GM18519 (cell line): ENCODE results near the gene ZNF43.
"Not testable (repeated sequence)": the region's sequence is repeated elsewhere in the genome, so short reads cannot be mapped to it uniquely, and the experiment has no call there.

ENCODE experiments used
- ATAC-seq: cut with Tn5 transposase; IDR thresholded peaks from one replicate; pipeline ENCODE4 v1.9.1; 2021; ENCODE audit warnings: mild to moderate bottlenecking, moderate library complexity; ENCODE audit not compliant: unreplicated experiment, low FRiP score

Gene ZNF43

DNA sequence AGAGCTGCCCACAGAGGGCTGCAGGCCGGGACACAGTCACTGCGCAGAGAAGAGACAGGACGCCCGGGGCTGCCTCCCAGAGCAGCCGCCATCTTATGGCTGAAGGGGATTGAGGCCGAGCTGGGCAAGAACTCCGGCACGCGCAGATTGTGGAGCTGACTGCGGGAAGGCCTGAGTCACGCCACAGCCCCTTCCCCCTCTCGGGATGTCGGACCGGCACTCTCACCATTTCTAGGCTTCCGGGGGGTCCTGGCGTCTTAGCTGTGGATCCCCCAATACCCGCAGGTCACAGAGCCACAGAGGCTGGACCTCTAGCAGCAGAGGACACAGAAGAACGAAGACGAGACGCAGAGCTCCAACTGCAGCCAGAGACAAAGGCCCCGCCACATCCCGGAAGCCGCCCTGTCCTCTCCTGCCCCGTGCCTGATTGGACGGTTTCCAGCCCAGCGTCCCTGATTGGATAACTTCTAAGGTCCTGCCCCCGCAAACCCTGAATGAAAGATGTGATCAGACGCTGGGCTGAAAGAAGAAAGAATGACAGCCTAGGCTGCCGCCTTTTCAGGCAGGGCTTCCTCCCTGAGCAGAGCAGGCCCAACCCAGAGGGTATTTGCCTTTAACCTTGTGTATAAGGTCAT, at the start of gene ZNF43:
ZNF43 (minus strand) TSS at position 373 of the 635 bp plus-strand sequence; CDS start at position 229, 144 bp downstream.
- ATAC-seq, result peak; percentile 87

DNA sequence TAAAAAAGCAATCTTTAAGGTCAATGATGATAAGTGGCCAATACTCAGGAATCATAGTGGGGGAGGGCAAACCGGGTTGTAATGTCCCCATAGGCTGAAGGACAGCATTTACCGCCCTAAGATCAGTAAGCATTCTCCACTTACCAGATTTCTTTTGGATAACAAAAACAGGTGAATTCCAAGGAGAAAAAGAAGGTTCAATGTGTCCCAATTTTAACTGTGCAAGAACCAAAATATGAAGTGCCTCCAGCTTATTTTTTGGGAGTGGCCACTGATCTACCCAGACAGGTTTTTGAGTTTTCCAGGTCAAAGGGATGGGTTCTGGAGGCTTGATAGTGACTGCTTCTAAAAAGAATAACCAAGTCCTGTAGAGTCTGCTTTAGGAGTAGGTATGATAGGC, 49.5 kb upstream of the ZNF43 start:
- ATAC-seq, result not testable (repeated sequence)

DNA sequence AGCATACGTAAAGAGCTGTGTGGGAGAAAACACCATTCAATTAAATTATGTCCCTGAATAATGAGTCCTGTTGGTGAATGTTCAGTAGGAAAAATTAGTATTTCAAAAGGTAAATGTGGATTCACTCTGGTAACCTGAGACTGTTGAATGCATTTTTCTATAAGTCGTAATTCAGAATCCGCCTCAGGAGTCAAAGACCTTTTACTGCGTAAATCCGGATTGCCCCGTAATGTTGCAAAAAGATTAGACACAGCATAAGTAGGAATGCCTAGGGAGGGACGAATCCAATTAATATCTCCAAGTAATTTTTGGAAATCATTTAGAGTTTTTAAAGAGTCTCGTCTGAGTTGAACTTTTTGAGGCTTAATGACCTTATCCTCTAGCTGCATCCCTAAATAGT, 48.8 kb upstream of the ZNF43 start:
- not testable (repeated sequence) for ATAC-seq

DNA sequence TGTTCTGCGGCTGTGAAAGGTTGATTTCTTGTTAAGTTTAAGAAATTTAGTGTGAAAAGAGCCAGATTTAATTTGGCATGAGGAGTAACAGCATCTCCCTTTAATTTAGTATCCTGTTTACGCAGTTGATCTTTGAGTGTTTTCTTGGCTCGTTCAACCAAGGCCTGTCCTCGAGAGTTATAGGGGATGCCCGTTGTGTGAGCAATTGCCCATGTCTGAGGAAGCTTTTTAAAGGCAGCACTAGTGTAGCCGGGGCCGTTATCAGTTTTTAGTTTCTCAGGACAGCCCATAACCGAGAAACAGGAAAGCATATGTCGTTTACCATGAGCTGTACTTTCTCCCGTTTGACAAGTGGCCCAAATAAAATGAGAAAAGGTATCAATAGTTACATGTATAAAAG, 47.5 kb upstream of the ZNF43 start:
- no peak for ATAC-seq

DNA sequence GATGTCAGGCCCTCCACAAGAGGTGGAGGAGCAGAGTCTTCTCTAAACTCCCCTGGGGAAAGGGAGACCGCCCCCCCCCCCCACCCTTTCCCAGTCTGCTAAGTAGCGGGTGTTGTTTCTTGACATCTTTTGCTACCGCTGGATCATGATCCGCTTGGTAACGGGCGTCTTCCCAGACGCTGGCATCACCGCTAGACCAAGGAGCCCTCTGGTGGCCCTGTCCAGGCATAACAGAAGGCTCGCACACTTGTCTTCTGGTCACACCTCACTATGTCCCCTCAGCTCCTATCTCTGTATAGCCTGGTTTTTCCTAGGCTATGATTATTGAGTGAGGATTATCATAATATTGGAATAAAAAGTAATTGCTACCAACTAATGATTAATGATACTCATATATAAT, 44.8 kb upstream of the ZNF43 start:
- not testable (repeated sequence) for ATAC-seq

DNA sequence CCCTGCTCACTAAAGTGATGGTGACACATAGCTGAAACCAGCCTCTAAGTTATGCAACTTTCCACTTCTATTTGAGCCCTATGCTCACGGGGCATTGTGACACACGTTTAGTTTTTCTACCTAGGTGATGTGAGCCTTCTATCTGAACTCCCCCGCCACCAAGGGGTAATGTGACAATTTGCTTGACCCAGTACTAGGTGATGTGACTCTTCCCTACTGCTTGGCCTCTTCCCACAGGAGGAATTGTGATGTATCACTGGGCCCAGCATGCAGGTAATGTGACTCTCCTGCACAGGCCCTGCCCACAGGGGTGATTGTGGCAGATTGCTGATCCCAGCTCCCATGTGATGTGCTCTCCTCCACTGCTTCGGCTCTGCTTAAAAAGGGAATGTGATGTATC, 42.7 kb upstream of the ZNF43 start:
- no peak for ATAC-seq

DNA sequence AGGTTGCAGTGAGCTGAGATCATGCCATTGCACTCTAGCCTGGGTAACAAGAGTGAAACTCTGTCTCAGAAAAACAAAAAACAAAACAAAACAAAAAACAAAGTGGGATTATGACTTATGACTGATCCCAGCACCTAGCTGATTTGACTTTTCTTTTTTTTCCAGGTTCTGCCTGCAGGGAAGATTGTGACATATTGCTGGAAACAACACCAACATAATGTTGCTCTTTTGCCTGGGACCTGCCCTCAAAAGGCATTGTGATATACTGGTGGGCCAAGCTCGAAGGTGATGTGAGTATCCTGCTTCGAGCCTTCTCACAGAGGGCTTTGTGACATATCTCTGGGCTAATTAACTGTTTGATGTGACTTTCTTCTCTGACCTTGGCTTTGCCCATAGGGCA, 42.0 kb upstream of the ZNF43 start:
- no peak for ATAC-seq

DNA sequence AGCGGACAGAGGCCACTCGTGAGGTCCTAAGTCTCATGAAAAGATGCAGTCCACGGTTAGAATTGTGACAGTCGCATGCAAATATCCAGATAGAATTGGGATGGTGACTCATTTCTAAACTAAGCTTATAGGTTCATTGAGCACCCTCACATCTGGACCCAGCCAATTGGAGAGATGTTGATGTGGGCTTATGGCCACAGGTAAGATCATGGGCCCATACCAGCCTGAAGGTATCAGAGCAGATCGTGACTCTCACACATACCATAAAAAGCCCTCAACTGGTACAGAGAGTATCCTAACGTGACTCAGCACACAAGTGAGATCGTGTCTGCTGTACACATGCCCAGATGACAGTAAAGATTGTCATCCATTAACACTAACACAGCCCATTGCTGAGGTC, 40.6 kb upstream of the ZNF43 start:
- ATAC-seq, result not testable (repeated sequence)

DNA sequence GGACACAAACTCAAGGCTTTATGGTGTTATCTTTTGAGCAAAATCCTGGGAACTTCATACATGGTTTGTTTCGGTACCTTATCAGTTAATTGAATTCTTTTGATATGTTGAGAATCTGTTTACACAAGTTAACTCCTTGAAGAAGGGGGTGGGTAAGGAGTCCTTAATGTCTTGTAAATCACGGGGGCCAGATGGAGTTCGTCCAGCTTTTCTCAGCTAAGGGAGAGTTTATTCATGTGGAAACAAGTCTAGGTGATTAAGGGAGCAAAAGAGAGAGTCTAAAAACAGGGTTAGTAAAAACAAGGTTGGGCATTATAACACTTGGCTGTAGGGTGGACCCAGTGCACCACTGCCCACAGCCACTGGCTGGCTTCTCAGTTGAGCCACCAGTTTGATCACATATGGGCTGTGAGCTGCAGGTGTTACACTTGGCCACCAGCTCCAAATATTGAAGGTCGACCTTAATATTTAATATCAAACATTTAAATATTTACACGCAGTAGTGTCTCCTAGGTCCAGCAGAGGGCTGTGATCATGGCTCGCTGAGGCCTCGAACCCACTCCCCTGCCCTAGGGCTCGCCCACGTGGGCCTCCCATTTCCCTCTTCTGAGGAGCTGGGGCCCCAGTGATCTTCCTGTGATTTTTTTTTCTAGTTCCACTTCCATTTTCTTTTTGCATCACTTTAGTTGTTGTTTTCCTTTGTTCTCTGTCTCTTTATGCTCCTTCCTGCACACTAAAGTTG, 21.0 kb upstream of the ZNF43 start:
- ATAC-seq, result no peak

DNA sequence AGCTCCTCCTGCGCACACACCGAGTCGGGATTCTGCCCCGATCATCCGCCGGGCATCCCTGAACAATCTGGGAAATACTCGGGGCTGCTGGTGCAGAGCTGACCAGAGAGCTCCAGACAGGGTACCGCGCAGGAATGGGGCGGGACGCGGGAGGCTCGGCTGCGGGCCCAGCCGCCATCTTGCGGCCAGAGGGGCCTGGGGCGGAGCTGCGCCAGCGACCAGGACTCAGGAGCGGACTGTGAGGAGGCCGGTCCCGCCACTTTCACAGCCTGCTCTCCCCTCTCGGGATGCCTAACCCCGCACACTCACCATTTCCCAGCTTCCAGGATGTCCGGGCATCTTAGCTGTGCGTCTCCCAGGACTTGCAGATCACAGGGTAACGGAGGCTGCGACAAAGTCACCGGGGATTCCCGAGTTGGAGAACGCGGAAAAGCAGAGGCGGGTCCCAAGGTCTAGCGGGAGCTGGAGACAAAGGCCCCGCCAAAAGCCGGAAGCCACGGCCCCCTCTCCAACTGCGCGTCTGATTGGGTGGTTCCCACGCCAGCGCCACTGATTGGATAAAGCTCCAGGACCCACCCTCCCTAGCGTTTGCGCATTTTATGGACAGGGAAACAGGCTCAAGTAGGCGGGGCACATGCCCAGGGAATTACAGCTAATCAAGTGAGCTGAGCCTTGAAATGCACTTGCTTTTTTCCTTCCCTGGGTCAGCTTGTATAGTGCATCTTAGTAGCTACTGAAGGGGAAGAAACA, 15.8 kb upstream of the ZNF43 start:
- peak; percentile 91 for ATAC-seq

DNA sequence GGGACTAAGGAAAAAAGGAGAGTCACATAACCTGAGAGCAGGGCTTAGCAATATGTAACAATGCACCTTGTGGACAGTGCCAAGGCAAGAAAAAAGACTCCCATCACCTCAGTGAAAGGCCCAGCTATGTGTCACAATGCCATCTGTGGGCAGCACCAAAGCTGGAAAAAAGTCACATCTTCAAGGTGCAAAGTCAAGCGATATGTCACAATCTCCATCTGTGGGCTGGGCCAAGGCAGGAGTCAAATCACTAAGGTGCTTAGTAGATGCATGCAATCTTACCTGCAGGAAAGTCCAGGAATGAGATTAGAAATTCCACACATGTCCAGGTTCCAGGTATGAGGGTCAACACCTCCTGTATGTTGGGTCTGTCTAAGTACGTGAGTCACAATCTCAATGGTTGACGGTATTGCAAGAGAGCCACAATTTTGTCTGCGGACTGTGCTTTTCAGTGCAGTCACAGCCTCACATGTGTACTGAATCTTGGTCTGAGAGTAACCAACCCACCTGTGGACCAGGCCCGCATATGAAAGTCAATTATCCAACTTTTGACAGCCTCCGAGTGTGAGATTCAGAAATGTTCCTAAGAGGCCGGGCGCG, 14.8 kb upstream of the ZNF43 start:
- no peak for ATAC-seq

DNA sequence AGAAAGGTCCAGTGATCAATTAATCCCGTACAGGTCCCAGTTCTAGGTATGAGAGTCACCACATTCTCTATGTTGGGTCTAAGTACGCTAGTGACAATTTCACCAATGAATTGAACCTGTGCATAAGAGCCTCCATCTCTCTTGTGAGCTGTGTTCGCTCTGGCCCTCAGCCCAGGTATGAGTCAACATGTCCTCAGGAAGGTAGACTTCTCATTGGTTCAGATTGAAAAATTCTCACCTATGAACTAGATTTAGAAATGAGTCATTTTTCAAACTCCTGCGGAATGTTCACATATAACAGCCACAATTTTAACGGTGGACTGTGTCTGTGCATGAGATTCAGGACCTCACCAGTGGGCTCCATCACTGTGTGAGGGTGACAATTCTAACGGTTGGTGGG, 12.7 kb upstream of the ZNF43 start:
- ATAC-seq, result no peak

DNA sequence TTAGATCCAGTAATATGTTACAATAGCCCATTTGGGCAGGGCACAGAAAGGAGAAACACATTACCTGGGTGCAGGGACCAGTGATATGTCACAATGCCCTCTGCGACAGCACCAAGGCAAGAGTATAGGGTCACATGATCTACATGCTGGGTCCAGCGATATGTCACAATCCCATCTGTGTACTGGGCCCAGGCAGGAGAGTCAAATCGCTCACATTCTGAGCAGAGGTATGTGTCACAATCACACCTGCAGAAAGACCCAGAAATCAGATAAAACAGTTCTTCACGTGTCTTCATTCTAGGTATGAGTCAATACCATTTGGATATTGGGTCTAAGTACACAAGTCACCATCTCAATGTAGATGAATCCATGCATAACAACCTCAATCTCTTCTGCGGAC, 7.1 kb upstream of the ZNF43 start:
- no peak for ATAC-seq

DNA sequence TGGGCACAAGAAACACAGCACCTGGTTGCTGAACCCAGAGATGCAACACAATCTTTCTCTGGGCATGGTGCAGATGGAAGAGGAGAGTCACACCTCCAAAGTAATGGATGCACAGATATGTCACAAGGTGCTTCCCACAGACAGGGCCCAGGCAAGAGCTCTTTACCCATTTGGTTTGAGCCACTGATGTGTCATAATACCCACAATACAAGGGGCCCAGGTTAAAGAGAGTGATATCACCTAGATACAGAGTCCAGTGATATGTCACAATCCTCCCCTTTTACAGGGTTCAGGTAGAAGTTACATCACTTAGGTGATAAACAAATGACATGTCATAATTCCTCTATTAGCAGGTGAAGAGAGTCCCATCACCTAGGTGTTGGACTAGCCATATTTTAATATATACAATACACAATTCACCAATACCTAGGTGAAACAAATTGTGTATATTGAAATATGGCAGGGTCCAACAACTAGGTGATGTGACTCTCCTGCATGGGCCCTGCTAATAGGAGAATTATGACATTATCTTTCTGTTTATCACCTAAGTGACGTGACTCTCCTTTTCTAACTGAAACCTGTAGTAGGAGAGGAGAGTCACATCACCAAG, 5.6 kb upstream of the ZNF43 start:
- ATAC-seq, result no peak

DNA sequence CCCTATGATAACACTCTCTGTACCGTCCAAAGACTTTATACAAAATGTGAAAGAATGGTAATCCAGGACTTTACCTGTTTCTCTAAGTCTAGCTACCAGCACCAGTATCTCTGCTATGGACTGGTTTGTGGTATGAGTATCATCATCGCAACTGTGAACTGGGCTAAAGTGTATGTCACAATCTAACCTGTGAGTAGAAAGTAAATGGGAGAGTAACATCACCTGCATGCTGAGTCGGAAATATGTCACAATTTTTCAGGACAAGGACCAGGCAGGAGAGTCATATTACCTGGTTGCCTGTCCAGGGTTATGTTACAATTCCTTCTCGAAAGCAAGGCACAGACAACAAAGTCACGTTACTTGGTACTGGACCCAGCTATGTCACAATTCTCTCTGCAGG, 5.1 kb upstream of the ZNF43 start:
- ATAC-seq, result no peak

DNA sequence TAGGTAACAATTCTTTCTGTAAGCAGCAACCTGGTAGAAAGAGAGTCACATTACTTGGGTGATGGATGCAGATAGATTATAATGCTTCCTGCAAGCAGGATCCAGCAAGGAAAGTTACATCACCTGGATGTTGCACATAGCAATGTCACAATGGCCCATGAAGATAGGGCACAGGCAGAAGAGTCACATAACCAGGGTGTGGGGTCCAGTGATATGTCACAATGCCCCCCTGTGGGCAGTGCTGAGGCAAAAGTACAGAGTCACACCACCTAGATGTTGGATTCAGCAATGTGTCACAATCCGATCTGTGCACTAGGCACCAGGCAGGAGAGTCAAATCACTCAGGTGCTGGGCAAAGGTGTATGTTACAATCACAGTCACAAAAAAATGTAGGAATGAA, 4.0 kb upstream of the ZNF43 start:
- no peak for ATAC-seq

DNA sequence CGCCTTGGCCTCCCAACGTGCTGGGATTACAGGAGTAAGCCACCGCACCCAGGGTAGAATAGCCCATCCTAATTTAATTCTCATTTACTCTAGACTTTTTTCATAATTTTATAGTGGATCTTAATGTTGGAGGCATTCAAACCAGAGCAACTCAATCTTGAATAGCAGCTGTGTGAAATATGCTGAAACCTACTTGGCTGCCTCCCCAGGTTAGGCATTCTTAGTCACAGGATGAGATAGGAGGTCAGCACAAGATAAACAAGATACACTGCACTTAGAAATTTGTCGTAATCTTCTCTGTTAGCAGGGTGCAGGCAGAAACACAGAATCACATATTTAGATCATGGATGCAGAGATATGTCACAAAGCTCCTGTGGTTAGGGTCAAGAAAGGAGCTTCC, 2.7 kb upstream of the ZNF43 start:
- ATAC-seq, result no peak

DNA sequence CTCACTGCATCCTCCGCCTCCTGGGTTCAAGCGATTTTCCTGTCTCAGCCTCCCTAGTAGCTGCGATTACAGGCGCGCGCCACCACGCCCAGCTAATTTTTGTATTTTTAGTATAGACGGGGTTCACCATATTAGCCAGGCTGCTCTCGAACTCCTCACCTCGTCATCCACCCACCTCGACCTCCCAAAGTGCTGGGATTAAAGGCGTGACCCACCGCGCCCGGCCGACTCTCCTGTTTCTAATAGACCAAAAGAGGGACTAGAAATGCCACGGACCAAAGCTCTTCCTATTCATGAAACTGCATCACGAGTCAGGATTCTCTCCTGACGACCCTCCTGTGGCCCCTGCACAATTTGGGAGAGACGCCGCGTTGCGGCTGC, 563 bp downstream of the ZNF43 start:
- no peak for ATAC-seq

DNA sequence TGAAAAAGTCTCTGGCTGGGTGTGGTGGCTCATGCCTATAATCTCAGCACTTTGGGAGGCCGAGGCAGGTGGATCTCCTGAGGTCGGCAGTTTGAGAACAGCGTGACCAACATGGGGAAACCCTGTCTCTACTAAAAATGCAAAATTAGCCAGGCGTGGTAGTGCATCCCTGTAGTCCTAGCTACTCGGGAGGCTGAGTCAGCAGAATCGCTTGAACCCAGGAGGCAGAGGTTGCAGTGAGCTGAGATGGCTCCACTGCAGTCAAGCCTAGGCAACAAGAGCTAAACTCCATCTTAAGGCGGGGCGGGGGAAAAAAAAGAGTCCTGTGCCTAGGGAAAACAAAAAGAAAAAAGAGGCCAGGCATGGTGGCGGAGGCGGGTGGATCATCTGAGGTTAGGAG, 2.2 kb downstream of the ZNF43 start:
- ATAC-seq, result no peak

DNA sequence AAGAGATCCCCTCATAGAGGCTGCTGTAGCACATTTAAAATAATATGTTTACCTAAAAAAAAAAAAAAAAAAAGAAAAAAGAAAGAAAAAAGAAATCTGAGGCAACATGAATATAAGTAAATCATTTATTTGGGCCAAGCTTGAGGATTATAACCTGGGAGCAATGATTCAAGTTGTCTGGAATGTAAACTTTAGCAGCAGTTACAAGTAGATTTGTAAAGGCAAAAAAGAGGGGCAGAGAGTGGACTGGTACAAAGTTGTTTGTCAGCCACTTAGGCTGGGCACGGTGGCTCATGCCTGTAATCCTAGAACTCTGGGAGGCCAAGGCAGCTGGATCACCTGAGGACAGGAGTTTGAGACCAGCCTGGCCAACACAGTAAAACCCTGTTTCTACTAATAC, 11.3 kb downstream of the ZNF43 start:
- no peak for ATAC-seq

DNA sequence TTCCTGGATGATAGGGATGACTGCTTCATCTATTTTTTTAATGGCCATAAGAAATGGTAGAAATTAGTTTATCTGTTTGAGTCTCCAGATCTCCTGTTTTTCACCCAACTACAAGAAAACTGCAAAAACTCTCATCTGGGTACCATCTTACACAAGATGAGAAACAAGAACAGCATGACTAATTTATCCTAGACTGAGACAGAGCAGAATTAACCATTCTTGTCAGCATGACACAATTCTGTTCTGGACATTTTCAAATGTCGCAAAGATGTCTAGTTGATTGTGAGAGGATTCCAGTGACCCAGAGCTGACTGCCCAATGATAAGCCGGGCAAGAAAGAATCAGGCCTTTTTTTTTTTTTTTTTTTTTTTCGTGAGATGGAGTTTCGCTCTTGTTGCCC, 12.8 kb downstream of the ZNF43 start:
- ATAC-seq, result no peak
